GM12878 (cell line): ENCODE measurements around the gene SV2A. TPM values are rescaled to one million over a fixed set of nuclear protein-coding genes. Genes with fewer than 3 reads are reported as not detected.

Source experiments
- CHD4 ChIP-seq: fragments of 200-600 bp; sonication (generic); IDR thresholded peaks from 2 replicates; pipeline ENCODE4 v1.6.1; 2016; ENCODE audit warnings: mild to moderate bottlenecking
- CUX1 ChIP-seq: IDR thresholded peaks from 2 replicates; pipeline ENCODE4 v1.6.1; 2012; ENCODE audit warnings: improper control_type of control experiment, low read depth, low read length; ENCODE audit not compliant: insufficient replicate concordance
- DPF2 ChIP-seq: fragments of 450-650 bp; IDR thresholded peaks from 2 replicates; pipeline ENCODE4 v1.6.1; 2017; ENCODE audit warnings: mild to moderate bottlenecking
- HCFC1 ChIP-seq: fragments of 150-350 bp; IDR thresholded peaks from 2 replicates; pipeline ENCODE4 v1.6.1; 2014; ENCODE audit warnings: low read length
- HDAC2 ChIP-seq: fragments of 200-600 bp; sonication (generic); IDR thresholded peaks from 2 replicates; pipeline ENCODE4 v1.6.1; 2017
- IKZF1 ChIP-seq: fragments of 450-650 bp; conservative IDR thresholded peaks from 2 replicates; pipeline ENCODE4 v1.6.1; 2017; ENCODE audit warnings: antibody characterized with exemption, mild to moderate bottlenecking
- IRF4 ChIP-seq: IDR thresholded peaks from 2 replicates; pipeline ENCODE4 v1.6.1; 2011; ENCODE audit warnings: low read depth, low read length
- IRF5 ChIP-seq: fragments of 450-650 bp; IDR thresholded peaks from 2 replicates; pipeline ENCODE4 v1.6.1; 2017; ENCODE audit warnings: borderline replicate concordance
- KAT2A ChIP-seq: conservative IDR thresholded peaks from 2 replicates; pipeline ENCODE4 v1.6.1; 2011; ENCODE audit warnings: low read depth, low read length; ENCODE audit not compliant: control insufficient read depth
- KDM1A ChIP-seq: fragments of 200-600 bp; sonication (generic); IDR thresholded peaks from 2 replicates; pipeline ENCODE4 v1.6.1; 2016; ENCODE audit warnings: borderline replicate concordance
- MTA3 ChIP-seq: IDR thresholded peaks from 2 replicates; pipeline ENCODE4 v1.6.1; 2012; ENCODE audit warnings: low read length, inconsistent platforms, borderline replicate concordance
- NBN ChIP-seq: fragments of 450-650 bp; IDR thresholded peaks from 2 replicates; pipeline ENCODE4 v1.6.1; 2016
- RELA ChIP-seq: fragments of 450-650 bp; IDR thresholded peaks from 2 replicates; pipeline ENCODE4 v1.8.0; 2014; ENCODE audit warnings: borderline replicate concordance; ENCODE audit not compliant: partially characterized antibody
- REST ChIP-seq: IDR thresholded peaks from 2 replicates; pipeline ENCODE4 v1.6.1; 2012; ENCODE audit warnings: mild to moderate bottlenecking, low read depth, low read length
- SIN3A ChIP-seq: IDR thresholded peaks from 2 replicates; pipeline ENCODE4 v1.6.1; 2012; ENCODE audit warnings: low read depth, low read length, improper control_type of control experiment
- SMAD5 ChIP-seq: IDR thresholded peaks from 2 replicates; pipeline ENCODE4 v1.6.1; 2016; ENCODE audit warnings: antibody characterized with exemption, low read depth
- SMC3 ChIP-seq: IDR thresholded peaks from 2 replicates; pipeline ENCODE4 v1.6.1; 2011; ENCODE audit warnings: low read length, improper control_type of control experiment, borderline replicate concordance
- TAF1 ChIP-seq: IDR thresholded peaks from 2 replicates; pipeline ENCODE4 v1.6.1; 2011; ENCODE audit warnings: mild to moderate bottlenecking, low read depth, low read length, borderline replicate concordance
- ZNF384 ChIP-seq: IDR thresholded peaks from 2 replicates; pipeline ENCODE4 v1.6.1; 2012; ENCODE audit warnings: low read depth, mild to moderate bottlenecking, low read length, improper control_type of control experiment, borderline replicate concordance
- polyA plus RNA-seq, 11 experiments: library from polyadenylated mRNA; depleted of rRNA in 4 of 11; unstranded in 6 of 11; stranded (reverse) in 5 of 11; fragments of >200 nt; fragmentation: Nextera tagmentation in 4 of 11; fragmentation: Illumina TruSeq in 1 of 11; extraction: Ambion mirVana in 4 of 11; extraction: Trizol in 1 of 11; gene quantifications; 1 replicate in 1 of 11; 2 replicates in 10 of 11; pipeline versions ENCODE4 v1.2.1 to v1.2.3, GENCODE V29; 2011 to 2016; ENCODE audit warnings: inconsistent platforms in 2 of 11, missing spikeins in 2 of 11, low read depth in 1 of 11
- total RNA-seq, 4 experiments: library from RNA; depleted of rRNA in 3 of 4; stranded (reverse); fragments of >200 nt in 3 of 4; fragmentation: Illumina TruSeq in 1 of 4; extraction: Trizol in 1 of 4; gene quantifications; 2 replicates each; pipeline versions ENCODE4 v1.2.1 to v1.2.3, GENCODE V29; 2013 to 2021
- TF ChIP-seq, protein P1 (sequence below): IDR thresholded peaks from 2 replicates; pipeline ENCODE4 v1.6.1; 2011; ENCODE audit warnings: borderline replicate concordance, low read depth, mild to moderate bottlenecking, moderate library complexity, mixed read lengths, low read length; ENCODE audit not compliant: insufficient read depth; ENCODE audit errors: extremely low read length

The SV2A gene
- total and polyA plus RNA-seq, 10 of the 15 experiments (the other 5 are each of a cell fraction or from before 2014, with no cell fraction given): 0.39 to 11.6 (median 5.4) TPM

DNA sequence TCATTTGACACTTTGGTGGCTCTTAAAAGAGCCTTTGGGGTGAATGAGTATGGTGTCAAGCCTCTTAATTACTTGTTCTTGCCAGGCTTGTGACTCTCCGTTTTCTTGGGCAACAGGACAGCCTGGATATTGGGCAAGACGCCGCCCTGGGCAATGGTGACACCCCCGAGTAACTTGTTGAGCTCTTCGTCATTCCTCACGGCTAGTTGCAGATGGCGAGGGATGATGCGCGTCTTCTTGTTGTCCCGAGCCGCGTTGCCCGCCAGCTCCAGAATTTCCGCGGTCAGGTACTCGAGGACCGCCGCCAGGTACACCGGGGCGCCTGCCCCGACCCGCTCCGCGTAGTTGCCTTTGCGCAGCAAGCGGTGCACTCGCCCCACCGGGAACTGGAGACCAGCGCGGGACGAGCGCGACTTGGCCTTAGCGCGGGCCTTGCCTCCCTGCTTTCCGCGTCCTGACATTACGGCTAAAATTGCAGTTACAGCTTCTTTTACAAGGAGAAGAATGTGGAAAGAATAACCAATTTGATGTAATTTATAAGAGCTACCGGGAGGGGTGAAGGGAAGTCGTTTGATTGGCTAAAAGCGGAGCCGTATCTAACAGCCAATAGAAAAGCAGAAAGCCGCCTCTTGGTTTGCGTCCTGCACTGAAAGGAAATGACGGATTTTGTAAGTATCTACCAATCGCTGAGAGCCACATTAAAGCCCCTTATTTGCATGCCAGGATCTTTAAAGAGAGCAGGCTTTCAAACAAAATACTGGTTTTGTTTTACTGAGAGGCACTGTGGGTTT, 30.0 kb downstream of the SV2A start (continued):
- TF ChIP-seq CUX1 (no peak), DPF2 (no peak; the same call in 1 of the 2 replicates), IRF4 (no peak), SIN3A (0 out of 2 replicates have a peak, but pooled peaks have one; percentile 59), IKZF1 (peak; percentile 17; the same call in 1 of the 2 replicates), HCFC1 (no peak), KAT2A (peak; percentile 70), REST (no peak), RELA (no peak), SMC3 (no peak), ZNF384 (no peak), KDM1A (no peak), NBN (no peak), SMAD5 (peak; percentile 40; the same call in 1 of the 2 replicates), MTA3 (no peak; the same call in 1 of the 2 replicates), IRF5 (no peak), HDAC2 (no peak), CHD4 (no peak), TAF1 (no peak; the same call in 1 of the 2 replicates)
- TF ChIP-seq, protein P1, sequence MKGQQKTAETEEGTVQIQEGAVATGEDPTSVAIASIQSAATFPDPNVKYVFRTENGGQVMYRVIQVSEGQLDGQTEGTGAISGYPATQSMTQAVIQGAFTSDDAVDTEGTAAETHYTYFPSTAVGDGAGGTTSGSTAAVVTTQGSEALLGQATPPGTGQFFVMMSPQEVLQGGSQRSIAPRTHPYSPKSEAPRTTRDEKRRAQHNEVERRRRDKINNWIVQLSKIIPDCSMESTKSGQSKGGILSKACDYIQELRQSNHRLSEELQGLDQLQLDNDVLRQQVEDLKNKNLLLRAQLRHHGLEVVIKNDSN: no peak
